ENCODE data around the gene ADCY5.

Gene ADCY5

GRCh38 chr3:123236902-123237301, 212.0 kb downstream of the ADCY5 start:
- no peak overlapping the region for H3K4me3 ChIP-seq (ENCODE audit: low read depth, low read length)
- no peak for TF ChIP-seq CTCF (IDR thresholded peaks at IDR 0.05; ENCODE audit: low read depth, low read length, missing control alignments)
- in situ Hi-C loops (cut with HindIII; ENCODE audit: low sequenced_read_pairs), result no loop called here

More at GRCh38 chr3:123236902-123237301, 212.0 kb downstream of the ADCY5 start:
- no peak for DNase-seq (ENCODE audit: low read depth)
